GM12891 (cell line): ENCODE results near the gene LAYN.

ENCODE experiments used
- PAX5 ChIP-seq: IDR thresholded peaks from 2 replicates; pipeline ENCODE4 v1.6.1; 2011; ENCODE audit warnings: low read length, moderate library complexity, mild to moderate bottlenecking; ENCODE audit not compliant: insufficient read depth, severe bottlenecking
- POLR2A ChIP-seq: IDR thresholded peaks from 2 replicates; pipeline ENCODE4 v1.6.1; 2011; ENCODE audit warnings: low read depth, low read length, control low read depth
- POLR2AphosphoS5 ChIP-seq: IDR thresholded peaks from 2 replicates; pipeline ENCODE4 v1.6.1; 2011; ENCODE audit warnings: low read depth, low read length, control low read depth
- POU2F2 ChIP-seq: IDR thresholded peaks from 2 replicates; pipeline ENCODE4 v1.6.1; 2011; ENCODE audit warnings: low read depth, mild to moderate bottlenecking, control low read depth, low read length, moderate library complexity
- SPI1 ChIP-seq: IDR thresholded peaks from 2 replicates; pipeline ENCODE4 v1.6.1; 2011; ENCODE audit warnings: low read depth, low read length, control low read depth
- TAF1 ChIP-seq: IDR thresholded peaks from 2 replicates; pipeline ENCODE4 v1.6.1; 2011; ENCODE audit warnings: low read depth, low read length, control low read depth

DNA sequence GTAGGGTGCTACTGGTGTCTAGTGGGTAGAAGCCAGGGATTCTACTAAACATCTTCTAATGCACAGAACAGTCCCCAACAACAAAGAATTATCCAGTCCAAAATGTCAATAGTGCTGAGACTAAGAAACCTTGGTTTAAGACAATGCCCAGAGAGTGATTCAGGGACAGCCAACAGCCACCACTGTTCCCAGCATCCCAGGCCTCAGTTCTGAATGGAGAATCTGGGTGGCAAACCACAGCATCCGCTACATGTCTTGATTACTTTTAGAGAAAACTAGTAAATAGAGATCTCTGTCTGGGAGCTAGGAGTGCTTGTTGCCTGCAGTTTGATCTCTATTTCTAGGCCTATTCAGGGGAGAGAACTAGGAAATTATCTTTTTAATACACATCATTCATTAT, 40.8 kb downstream of the LAYN start:
- TF ChIP-seq POLR2A (no peak), POLR2AphosphoS5 (no peak), TAF1 (no peak), SPI1 (no peak), POU2F2 (no peak), PAX5 (no peak)
